HEK293 (cell line): ENCODE results near the gene TSSK6.

Source experiments
- CTCF ChIA-PET: fragments of 350-600 bp; formaldehyde crosslinking; extraction: SDS; loops from one replicate; lab custom pipeline; 2021; ENCODE audit warnings: antibody characterized with exemption; lab: Yijun Ruan, JAX
- POLR2A ChIA-PET: fragments of 300-600 bp; formaldehyde crosslinking; extraction: SDS; loops from one replicate; lab custom pipeline; 2020; ENCODE audit warnings: antibody characterized with exemption, inconsistent platforms; lab: Yijun Ruan, JAX
- H3K27ac ChIP-seq: fragments of 200-500 bp; sonication (Bioruptor generic); 2 replicates; pipeline ENCODE4 v1.5.1; 2014; ENCODE audit warnings: low read depth, low read length, control low read depth, inconsistent platforms; ENCODE audit errors: extremely low read depth
- H3K36me3 ChIP-seq, 2 experiments: fragments of 200-500 bp in 1 of 2; sonication (Bioruptor generic) in 1 of 2; 1 replicate in 1 of 2; 2 replicates in 1 of 2; pipeline ENCODE4 v1.5.1; 2014 to 2017; ENCODE audit warnings: inconsistent platforms in 2 of 2, low read length in 2 of 2; ENCODE audit not compliant: control insufficient read depth in 2 of 2, insufficient read depth in 1 of 2
- H3K4me1 ChIP-seq: fragments of 200-500 bp; sonication (Bioruptor generic); 2 replicates; pipeline ENCODE4 v1.5.1; 2014; ENCODE audit warnings: mild to moderate bottlenecking, low read length, inconsistent platforms; ENCODE audit not compliant: control insufficient read depth, insufficient read depth
- H3K4me3 ChIP-seq: 2 replicates; pipeline ENCODE4 v1.5.1; 2011; ENCODE audit warnings: low read depth, mild to moderate bottlenecking, control low read depth, low read length, moderate library complexity
- H3K9me3 ChIP-seq: fragments of 200-500 bp; sonication (Bioruptor generic); 2 replicates; pipeline ENCODE4 v1.5.1; 2014; ENCODE audit warnings: low read depth, low read length, inconsistent platforms; ENCODE audit not compliant: control insufficient read depth, insufficient read depth
- BCL11B ChIP-seq: fragments of 450-650 bp; formaldehyde crosslinking; IDR thresholded peaks from 2 replicates; pipeline ENCODE4 v1.5.1; 2016; ENCODE audit warnings: low read depth, missing biosample characterization, missing genetic modification characterization
- EGR2 ChIP-seq: fragments of 450-650 bp; formaldehyde crosslinking; IDR thresholded peaks from 2 replicates; pipeline ENCODE4 v1.5.1; 2016; ENCODE audit warnings: low read depth, missing biosample characterization, missing genetic modification characterization
- GLI2 ChIP-seq: fragments of 450-650 bp; formaldehyde crosslinking; IDR thresholded peaks from 2 replicates; pipeline ENCODE4; 2017; ENCODE audit warnings: missing biosample characterization, missing genetic modification characterization, low read depth, borderline replicate concordance
- GLI4 ChIP-seq: fragments of 450-650 bp; formaldehyde crosslinking; IDR thresholded peaks from 2 replicates; pipeline ENCODE4 v1.5.1; 2016; ENCODE audit warnings: missing biosample characterization, missing genetic modification characterization
- GLIS1 ChIP-seq: fragments of 450-650 bp; formaldehyde crosslinking; IDR thresholded peaks from 2 replicates; pipeline ENCODE4 v1.5.1; 2016; ENCODE audit warnings: missing biosample characterization, missing genetic modification characterization
- KLF10 ChIP-seq: fragments of 450-650 bp; IDR thresholded peaks from 2 replicates; pipeline ENCODE4 v1.5.1; 2018; ENCODE audit warnings: missing biosample characterization, mild to moderate bottlenecking, missing genetic modification characterization
- KLF17 ChIP-seq: fragments of 450-650 bp; formaldehyde crosslinking; IDR thresholded peaks from 2 replicates; pipeline ENCODE4 v1.5.1; 2016; ENCODE audit warnings: missing biosample characterization, missing genetic modification characterization
- KLF9 ChIP-seq: fragments of 450-650 bp; formaldehyde crosslinking; IDR thresholded peaks from 2 replicates; pipeline ENCODE4 v1.5.1; 2016; ENCODE audit warnings: missing biosample characterization, missing genetic modification characterization, low read depth
- SP7 ChIP-seq: fragments of 450-650 bp; formaldehyde crosslinking; IDR thresholded peaks from 2 replicates; pipeline ENCODE4 v1.5.1; 2016; ENCODE audit warnings: missing biosample characterization, missing genetic modification characterization
- TCF7L2 ChIP-seq: IDR thresholded peaks from 2 replicates; pipeline ENCODE4 v1.6.1; 2011; ENCODE audit warnings: low read depth, mild to moderate bottlenecking, inconsistent platforms, low read length, moderate library complexity, borderline replicate concordance
- ZFHX2 ChIP-seq: fragments of 450-650 bp; formaldehyde crosslinking; conservative IDR thresholded peaks from 2 replicates; pipeline ENCODE4 v1.5.1; 2016; ENCODE audit warnings: missing biosample characterization, missing genetic modification characterization
- ZIC2 ChIP-seq: fragments of 450-650 bp; formaldehyde crosslinking; IDR thresholded peaks from 2 replicates; pipeline ENCODE4 v1.5.1; 2016; ENCODE audit warnings: missing biosample characterization, missing genetic modification characterization
- ZNF2 ChIP-seq: fragments of 450-650 bp; formaldehyde crosslinking; IDR thresholded peaks from 2 replicates; pipeline ENCODE4 v1.5.1; 2016; ENCODE audit warnings: missing biosample characterization, missing genetic modification characterization
- ZNF280C ChIP-seq: fragments of 450-650 bp; formaldehyde crosslinking; IDR thresholded peaks from 2 replicates; pipeline ENCODE4 v1.5.1; 2016; ENCODE audit warnings: missing biosample characterization, missing genetic modification characterization
- ZNF311 ChIP-seq: fragments of 450-650 bp; formaldehyde crosslinking; IDR thresholded peaks from 2 replicates; pipeline ENCODE4 v1.5.1; 2017; ENCODE audit warnings: missing biosample characterization, missing genetic modification characterization, borderline replicate concordance
- ZNF449 ChIP-seq: fragments of 450-650 bp; formaldehyde crosslinking; IDR thresholded peaks from 2 replicates; pipeline ENCODE4 v1.5.1; 2017; ENCODE audit warnings: missing biosample characterization, mild to moderate bottlenecking, missing genetic modification characterization, moderate library complexity
- ZNF692 ChIP-seq: fragments of 450-650 bp; formaldehyde crosslinking; IDR thresholded peaks from 2 replicates; pipeline ENCODE4 v1.5.1; 2016; ENCODE audit warnings: missing biosample characterization, missing genetic modification characterization
- ZNF785 ChIP-seq: fragments of 450-650 bp; formaldehyde crosslinking; IDR thresholded peaks from 2 replicates; pipeline ENCODE4 v1.5.1; 2016; ENCODE audit warnings: missing biosample characterization, missing genetic modification characterization

The TSSK6 gene

GRCh38 chr19:19525611-19526380 is 10.4 kb upstream of the TSSK6 start (continued):
- TF ChIP-seq TCF7L2 (no peak), ZIC2 (peak; percentile 49), ZNF280C (tag by site-specific recombination) (no peak), GLIS1 (tag by site-specific recombination) (peak; percentile 19; the same call in 1 of the 2 replicates), ZFHX2 (tag by site-specific recombination) (peak; percentile 66), ZNF2 (tag by site-specific recombination) (no peak), KLF9 (no peak), ZNF785 (tag by site-specific recombination) (no peak), EGR2 (tag by site-specific recombination) (peak; percentile 67)
- TF ChIP-seq, all 188 proteins: peak for 4

GRCh38 chr19:19524053-19524452 is 8.7 kb upstream of the TSSK6 start:
- Histone ChIP-seq H3K36me3 (peaks cover 25 to 69% of the 10 kb centered on the region in 2 experiments), H3K4me3 (no peak overlapping the region)
- CTCF ChIA-PET = interaction anchor here (0.6 to 1.0 kb wide), 2 partner anchors 8 to 149 kb away, joined by 3 to 4 read pairs; no protein-coding TSS in a partner anchor

More at GRCh38 chr19:19524053-19524452, 8.7 kb upstream of the TSSK6 start:
- POLR2A ChIA-PET = no interaction called here
- Histone ChIP-seq H3K4me1 (no peaks in the 10 kb centered on the region), H3K9me3 (no peaks in the 10 kb centered on the region), H3K27ac (no peak overlapping the region)
- TF ChIP-seq ZNF449 (tag by site-specific recombination) (no peak), SP7 (no peak), BCL11B (tag by site-specific recombination) (no peak), GLI4 (tag by site-specific recombination) (no peak), KLF10 (tag by site-specific recombination) (no peak), ZNF692 (tag by site-specific recombination) (no peak), ZNF311 (tag by site-specific recombination) (no peak), GLI2 (tag by site-specific recombination) (no peak), KLF17 (tag by site-specific recombination) (no peak)
